GM12878 (cell line): ENCODE results near the gene MEF2D. TPM values are rescaled to one million over a fixed set of nuclear protein-coding genes. Genes with fewer than 3 reads are reported as not detected.

ENCODE experiments used
- ATAC-seq: fragments of 200-7000 bp; cut with Tn5 transposase; 3 replicates; pipeline ENCODE4 v1.9.1; 2020; ENCODE audit warnings: mild to moderate bottlenecking, moderate library complexity
- BruUV-seq: library from RNA; stranded (reverse); fragments of 400-500 nt; replicated peaks from 2 replicates; lab custom pipeline; 2021; lab: Mats Ljungman, UMichigan
- CTCF ChIA-PET: fragments of 300-600 bp; sonication (Branson Sonifier 250); formaldehyde crosslinking; extraction: SDS; loops from one replicate; lab custom pipeline; 2021; ENCODE audit warnings: inconsistent platforms; lab: Yijun Ruan, JAX
- POLR2A ChIA-PET: fragments of 350-600 bp; formaldehyde crosslinking; extraction: SDS; loops from one replicate; lab custom pipeline; 2021; ENCODE audit warnings: inconsistent platforms; lab: Charles Lee
- RAD21 ChIA-PET: fragments of 300-600 bp; sonication (Branson Sonifier 250); formaldehyde crosslinking; loops from one replicate; lab custom pipeline; 2023; ENCODE audit warnings: antibody characterized with exemption; ENCODE audit not compliant: unreplicated experiment; lab: Charles Lee
- SMC1A ChIA-PET: fragments of 300-600 bp; sonication (Branson Sonifier 250); formaldehyde crosslinking; loops from one replicate; lab custom pipeline; 2023; ENCODE audit not compliant: unreplicated experiment, uncharacterized antibody; lab: Charles Lee
- DNase-seq: peaks from one replicate; pipeline ENCODE4 v3.0.0-alpha.2; 2011; ENCODE audit warnings: low read depth, low spot score
- FAIRE-seq: peaks from 3 replicates; lab custom pipeline; 2011; peaks lifted over from hg19 to GRCh38; lab: Jason Lieb, UNC
- H2AFZ ChIP-seq: 2 replicates; pipeline ENCODE4 v1.6.0; 2011; ENCODE audit warnings: low read depth, low read length, control low read depth; ENCODE audit not compliant: control insufficient read depth
- H3K27ac ChIP-seq: 2 replicates; pipeline ENCODE4 v1.5.1; 2011; ENCODE audit warnings: control low read depth; ENCODE audit not compliant: control insufficient read depth, insufficient read depth
- H3K27me3 ChIP-seq, 2 experiments: replicated peaks in 1 of 2; 2 replicates each; pipeline versions ENCODE4 v1.6.0 to v1.6.1; 2011; ENCODE audit warnings: low read length in 1 of 2; ENCODE audit not compliant: control insufficient read depth in 2 of 2, insufficient read depth in 2 of 2
- H3K36me3 ChIP-seq, 2 experiments: 2 replicates each; pipeline ENCODE4 v1.5.1; 2011; ENCODE audit warnings: low read length in 1 of 2; ENCODE audit not compliant: control insufficient read depth in 2 of 2, insufficient read depth in 2 of 2
- H3K4me1 ChIP-seq: 2 replicates; pipeline ENCODE4 v1.6.1; 2011; ENCODE audit warnings: mild to moderate bottlenecking, low read length, moderate library complexity, mixed read lengths; ENCODE audit not compliant: control insufficient read depth, insufficient read depth
- H3K4me2 ChIP-seq: 2 replicates; pipeline ENCODE4 v1.6.0; 2011; ENCODE audit warnings: control low read depth; ENCODE audit not compliant: control insufficient read depth, insufficient read depth
- H3K4me3 ChIP-seq: fragments of 200-600 bp; sonication (generic); 2 replicates; pipeline ENCODE4 v1.5.1; 2016
- H3K79me2 ChIP-seq: 2 replicates; pipeline ENCODE4 v1.6.0; 2011; ENCODE audit warnings: low read length; ENCODE audit not compliant: control insufficient read depth, insufficient read depth
- H3K9ac ChIP-seq: 2 replicates; pipeline ENCODE4 v1.8.0; 2011; ENCODE audit warnings: low read length, control low read depth, mixed read lengths; ENCODE audit not compliant: control insufficient read depth, insufficient read depth
- H3K9me3 ChIP-seq: replicated peaks from 3 replicates; pipeline ENCODE4 v1.5.1; 2011; ENCODE audit warnings: mild to moderate bottlenecking, low read length; ENCODE audit not compliant: control insufficient read depth, insufficient read depth
- H4K20me1 ChIP-seq: 2 replicates; pipeline ENCODE4 v1.6.0; 2011; ENCODE audit not compliant: control insufficient read depth, insufficient read depth
- POLR2A ChIP-seq: IDR thresholded peaks from 2 replicates; pipeline ENCODE4 v1.6.1; 2011; ENCODE audit warnings: low read depth, mild to moderate bottlenecking, low read length
- PRDM15 ChIP-seq: fragments of 450-650 bp; formaldehyde crosslinking; IDR thresholded peaks from 2 replicates; pipeline ENCODE4 v1.4.0; 2020; ENCODE audit warnings: mild to moderate bottlenecking, moderate library complexity
- ZBTB40 ChIP-seq: fragments of 450-650 bp; IDR thresholded peaks from 2 replicates; pipeline ENCODE4 v1.6.1; 2016; ENCODE audit warnings: mild to moderate bottlenecking, moderate library complexity, borderline replicate concordance
- WGBS: methylation state at CpG from one replicate; pipeline ENCODE4 v1.1.6; 2016; ENCODE audit warnings: low lambda C conversion rate; ENCODE audit not compliant: insufficient replicate concordance, insufficient coverage; ENCODE audit errors: missing lambda C conversion rate; 5-methylcytosine and 5-hydroxymethylcytosine counted together
- in situ Hi-C: fragments of 300-500 bp; cut with MboI; formaldehyde crosslinking; loops from 9 replicates; pipeline ENCODE4 v1.14.3; 2018; ENCODE audit warnings: mixed read lengths
- intact Hi-C: fragments of 100-400 bp; cut with micrococcal nuclease; formaldehyde crosslinking; loops from one replicate; pipeline ENCODE4 v1.14.2; 2022; ENCODE audit not compliant: unreplicated experiment
- polyA plus RNA-seq, 11 experiments: library from polyadenylated mRNA; depleted of rRNA in 4 of 11; unstranded in 6 of 11; stranded (reverse) in 5 of 11; fragments of >200 nt; fragmentation: Nextera tagmentation in 4 of 11; fragmentation: Illumina TruSeq in 1 of 11; extraction: Ambion mirVana in 4 of 11; extraction: Trizol in 1 of 11; gene quantifications; 1 replicate in 1 of 11; 2 replicates in 10 of 11; pipeline versions ENCODE4 v1.2.1 to v1.2.3, GENCODE V29; 2011 to 2016; ENCODE audit warnings: inconsistent platforms in 2 of 11, missing spikeins in 2 of 11, low read depth in 1 of 11
- total RNA-seq, 4 experiments: library from RNA; depleted of rRNA in 3 of 4; stranded (reverse); fragments of >200 nt in 3 of 4; fragmentation: Illumina TruSeq in 1 of 4; extraction: Trizol in 1 of 4; gene quantifications; 2 replicates each; pipeline versions ENCODE4 v1.2.1 to v1.2.3, GENCODE V29; 2013 to 2021
- TF ChIP-seq, protein P1 (sequence below), 3 experiments: IDR thresholded peaks in 2 of 3; conservative IDR thresholded peaks in 1 of 3; 2 replicates each; pipeline ENCODE4 v1.5.1; 2011; ENCODE audit warnings: low read depth in 3 of 3, low read length in 3 of 3, mild to moderate bottlenecking in 3 of 3, control low read depth in 2 of 3, moderate library complexity in 2 of 3, inconsistent platforms in 1 of 3, mixed read lengths in 1 of 3; ENCODE audit not compliant: control insufficient read depth in 2 of 3, insufficient read depth in 1 of 3; ENCODE audit errors: extremely low read depth in 1 of 3

Gene MEF2D
- total and polyA plus RNA-seq, 10 of the 15 experiments (the other 5 are each of a cell fraction or from before 2014, with no cell fraction given), result 0.61 to 53.0 (median 15.2) TPM

DNA sequence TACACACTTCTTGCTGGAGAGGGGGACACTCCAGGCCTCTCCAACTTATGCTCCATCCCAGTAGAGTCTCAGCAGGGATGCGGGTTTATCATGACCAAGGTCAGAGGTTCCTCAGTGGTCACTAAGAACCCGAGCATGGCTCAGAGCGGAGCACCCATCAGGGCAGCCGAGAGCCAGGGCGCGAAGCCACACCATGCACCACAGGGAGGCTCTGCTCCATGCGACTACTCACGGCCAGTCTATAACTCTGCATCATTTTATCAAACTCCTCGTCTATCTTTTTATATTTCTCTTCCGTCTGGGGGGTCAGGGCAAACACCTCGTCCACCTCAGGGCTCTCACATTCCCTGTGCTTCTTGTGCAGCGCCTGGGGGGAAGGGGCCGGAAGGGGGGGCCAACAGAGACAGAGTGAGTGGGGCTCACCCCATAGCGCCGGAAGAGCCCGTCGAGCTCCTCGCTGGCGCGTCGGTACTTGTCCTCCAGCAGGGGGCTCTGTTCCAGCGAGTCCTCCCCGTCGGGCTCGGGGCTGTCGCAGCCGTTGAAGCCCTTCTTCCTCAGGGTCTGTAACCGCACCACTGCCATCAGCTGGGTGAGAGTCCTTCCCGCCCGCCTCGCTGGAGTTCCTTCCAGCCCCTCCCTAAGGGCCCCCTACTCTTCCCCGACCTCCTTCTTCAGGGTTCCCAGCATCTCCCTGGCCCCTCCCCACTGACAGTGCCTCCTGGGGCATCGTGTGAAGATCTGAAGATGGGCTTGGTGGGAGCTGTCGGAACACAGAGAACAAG is 20.0 kb downstream of the MEF2D start (continued):
- TF ChIP-seq ZBTB40, result no peak

- H4K20me1 ChIP-seq, result peaks cover 2% of the 10 kb centered on the region; the same call in 1 of the 2 replicates
- no peaks in the 10 kb centered on the region for H3K9me3 ChIP-seq
- H3K27ac ChIP-seq, result no peak overlapping the region
- peaks cover 36% of the 10 kb centered on the region for H3K4me1 ChIP-seq
- CTCF ChIA-PET, result interaction anchor here (0.6 to 5.7 kb wide), 31 partner anchors 9 to 192 kb away, joined by 3 to 140 read pairs (median 8); partner anchors contain the start of genes IQGAP3, MEF2D, NAXE and TTC24
- POLR2A ChIA-PET, result interaction anchor here (0.6 to 23.9 kb wide), 4 partner anchors 11 to 132 kb away, joined by 3 to 630 read pairs (median 16); partner anchors contain the start of gene MEF2D
- no TSS peak for BruUV-seq
- no peak overlapping the region for H3K4me3 ChIP-seq
- RAD21 ChIA-PET, result interaction anchor here (0.6 to 13.6 kb wide), 17 partner anchors 11 to 181 kb away, joined by 3 to 323 read pairs (median 6); partner anchors contain the start of genes GPATCH4, MEF2D, NAXE and TTC24
- FAIRE-seq (no peak), ATAC-seq (no peak), DNase-seq (no peak)
- SMC1A ChIA-PET, result interaction anchor here (0.9 to 21.2 kb wide), 11 partner anchors 11 to 140 kb away, joined by 3 to 460 read pairs (median 8); partner anchors contain the start of gene MEF2D
- no peak overlapping the region for H3K9ac ChIP-seq
- intact Hi-C loops, result loop anchor here (2.0 to 10.0 kb wide), 2 partner anchors 19 to 125 kb away; partner anchors contain the start of gene GPATCH4
- H3K4me2 ChIP-seq, result no peak overlapping the region
- peaks cover 29% of the 10 kb centered on the region for H3K79me2 ChIP-seq
- no peaks in the 10 kb centered on the region for H3K27me3 ChIP-seq
- no peak overlapping the region for H2AFZ ChIP-seq
- WGBS, result 11% methylated on average over 4 of the region's 4 CpGs
- H3K36me3 ChIP-seq, result peaks cover 62 to 76% of the 10 kb centered on the region in 2 experiments
- TF ChIP-seq, protein P1, sequence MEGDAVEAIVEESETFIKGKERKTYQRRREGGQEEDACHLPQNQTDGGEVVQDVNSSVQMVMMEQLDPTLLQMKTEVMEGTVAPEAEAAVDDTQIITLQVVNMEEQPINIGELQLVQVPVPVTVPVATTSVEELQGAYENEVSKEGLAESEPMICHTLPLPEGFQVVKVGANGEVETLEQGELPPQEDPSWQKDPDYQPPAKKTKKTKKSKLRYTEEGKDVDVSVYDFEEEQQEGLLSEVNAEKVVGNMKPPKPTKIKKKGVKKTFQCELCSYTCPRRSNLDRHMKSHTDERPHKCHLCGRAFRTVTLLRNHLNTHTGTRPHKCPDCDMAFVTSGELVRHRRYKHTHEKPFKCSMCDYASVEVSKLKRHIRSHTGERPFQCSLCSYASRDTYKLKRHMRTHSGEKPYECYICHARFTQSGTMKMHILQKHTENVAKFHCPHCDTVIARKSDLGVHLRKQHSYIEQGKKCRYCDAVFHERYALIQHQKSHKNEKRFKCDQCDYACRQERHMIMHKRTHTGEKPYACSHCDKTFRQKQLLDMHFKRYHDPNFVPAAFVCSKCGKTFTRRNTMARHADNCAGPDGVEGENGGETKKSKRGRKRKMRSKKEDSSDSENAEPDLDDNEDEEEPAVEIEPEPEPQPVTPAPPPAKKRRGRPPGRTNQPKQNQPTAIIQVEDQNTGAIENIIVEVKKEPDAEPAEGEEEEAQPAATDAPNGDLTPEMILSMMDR (IDR thresholded peaks at IDR 0.05 in 2 of 3, conservative IDR thresholded peaks at IDR 0.05 in 1 of 3; ENCODE audit: control insufficient read depth in 2 of 3, extremely low read depth in 1 of 3, insufficient read depth in 1 of 3, low read depth in 3 of 3, low read length in 3 of 3), result peak in 1 of 3 experiments; percentile 19; a peak in 2 of 6 replicates
- TF ChIP-seq PRDM15 (CRISPR knock-in tag) (no peak), POLR2A (0 out of 2 replicates have a peak, but pooled peaks have one; percentile 1)
- in situ Hi-C loops, result no loop called here
Observed at GRCh38 chr1:156480016-156480370, 20.6 kb downstream of the MEF2D start.
